Pancreas (tissue), 10 donors: ENCODE results near the gene ZBTB8OS. TPM values are rescaled to one million over a fixed set of nuclear protein-coding genes. Genes with fewer than 3 reads are reported as not detected.

Experiments
- ATAC-seq, 4 donors: fragments of 200-7000 bp; cut with Tn5 transposase; one replicate each; pipeline versions ENCODE4 v1.8.0 to v1.9.1; 2020; ENCODE audit warnings: mild to moderate bottlenecking in 4 of 4, moderate library complexity in 4 of 4
- DNase-seq, 6 donors: peaks; one replicate each; pipeline ENCODE4 v3.0.0-alpha.2; 2020
- FAIRE-seq: peaks from 2 replicates; lab custom pipeline; 2012; peaks lifted over from hg19 to GRCh38; lab: Jason Lieb, UNC
- H3K27ac ChIP-seq, 4 donors: fragments of 200-600 bp; sonication (generic); 1 replicate in 3 of 4; 2 replicates in 1 of 4; pipeline versions ENCODE4 v1.5.0 to v1.8.0; 2020
- H3K27me3 ChIP-seq, 4 donors: fragments of 200-600 bp; one replicate each; pipeline ENCODE4 v1.8.0; 2021
- H3K36me3 ChIP-seq, 3 donors: fragments of 200-600 bp; sonication (generic) in 1 of 3; one replicate each; pipeline versions ENCODE4 v1.5.0 to v1.8.0; 2020 to 2021
- H3K4me1 ChIP-seq, 3 donors: fragments of 200-600 bp; one replicate each; pipeline ENCODE4 v1.8.0; 2021
- H3K4me3 ChIP-seq, 4 donors: fragments of 200-600 bp; sonication (generic) in 2 of 4; one replicate each; pipeline versions ENCODE4 v1.5.0 to v1.8.0; 2020 to 2021
- H3K9me3 ChIP-seq, 4 donors: fragments of 200-600 bp; one replicate each; pipeline ENCODE4 v1.8.0; 2021
- WGBS, 2 donors: extraction: QIAGEN DNeasy Blood & Tissue Kit; methylation state at CpG; one replicate each; pipeline ENCODE4 v1.1.7; 2013; 5-methylcytosine and 5-hydroxymethylcytosine counted together
- intact Hi-C, 3 donors: fragments of 100-400 bp; cut with DNase I; formaldehyde crosslinking; loops; one replicate each; pipeline versions ENCODE4 v1.11.1 to v1.14.2; 2022
- polyA plus RNA-seq, 2 donors: library from polyadenylated mRNA; stranded (reverse); fragments of 200-250 nt; gene quantifications; one replicate each; pipeline ENCODE4 v1.2.3, GENCODE V29; 2013
- total RNA-seq, 6 donors: library from RNA; stranded (reverse); fragmentation: NEBNext Ultra II Directional in 4 of 6; extraction: Animal tissue kit (Norgen Biotek cat#: 25700) in 4 of 6; gene quantifications; one replicate each; pipeline versions ENCODE4 v1.2.1 to v1.2.4, GENCODE V29; 2021 to 2023
- TF ChIP-seq, protein P1 (sequence below), 4 donors: fragments of 200-600 bp; sonication (generic) in 3 of 4; IDR thresholded peaks; one replicate each; pipeline versions ENCODE4 v1.5.0 to v1.8.0; 2021; ENCODE audit warnings: antibody characterized with exemption in 4 of 4
- donor health status: healthy with polysubstance abuse.
- donor health status: DM: no; HTN: no; CAD: no; lungs with moderate emphysema.
- donor health status: DM: no; HTN: no; CAD: no.
- donor health status: control.
- donor health status: control.
- donor health status: Bipolar disorder and iron deficiency.
- donor health status: DM: yes; HTN: yes; CAD: no.
- donor health status: DM: no; HTN: no; CAD: no.
- donor health status: DM: no; HTN: no; CAD: no.
- donor health status: DM: yes; HTN: yes; CAD: no.

Gene ZBTB8OS
- total and polyA plus RNA-seq, 8 donors = 11.6 to 37.0 (median 18.3) TPM

- DNase-seq = no peak
- H3K4me1 ChIP-seq = no peaks in the 10 kb centered on the region
- TF ChIP-seq, protein P1, sequence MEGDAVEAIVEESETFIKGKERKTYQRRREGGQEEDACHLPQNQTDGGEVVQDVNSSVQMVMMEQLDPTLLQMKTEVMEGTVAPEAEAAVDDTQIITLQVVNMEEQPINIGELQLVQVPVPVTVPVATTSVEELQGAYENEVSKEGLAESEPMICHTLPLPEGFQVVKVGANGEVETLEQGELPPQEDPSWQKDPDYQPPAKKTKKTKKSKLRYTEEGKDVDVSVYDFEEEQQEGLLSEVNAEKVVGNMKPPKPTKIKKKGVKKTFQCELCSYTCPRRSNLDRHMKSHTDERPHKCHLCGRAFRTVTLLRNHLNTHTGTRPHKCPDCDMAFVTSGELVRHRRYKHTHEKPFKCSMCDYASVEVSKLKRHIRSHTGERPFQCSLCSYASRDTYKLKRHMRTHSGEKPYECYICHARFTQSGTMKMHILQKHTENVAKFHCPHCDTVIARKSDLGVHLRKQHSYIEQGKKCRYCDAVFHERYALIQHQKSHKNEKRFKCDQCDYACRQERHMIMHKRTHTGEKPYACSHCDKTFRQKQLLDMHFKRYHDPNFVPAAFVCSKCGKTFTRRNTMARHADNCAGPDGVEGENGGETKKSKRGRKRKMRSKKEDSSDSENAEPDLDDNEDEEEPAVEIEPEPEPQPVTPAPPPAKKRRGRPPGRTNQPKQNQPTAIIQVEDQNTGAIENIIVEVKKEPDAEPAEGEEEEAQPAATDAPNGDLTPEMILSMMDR (IDR thresholded peaks at IDR 0.05) = no peak
- intact Hi-C loops = no loop called here
- H3K9me3 ChIP-seq = no peaks in the 10 kb centered on the region
- H3K27ac ChIP-seq = no peak overlapping the region
- H3K27me3 ChIP-seq = no peaks in the 10 kb centered on the region
- FAIRE-seq = no peak
- no peak for ATAC-seq
- peaks cover 0 to 16% (median 0%) of the 10 kb centered on the region in 3 donors for H3K36me3 ChIP-seq
- H3K4me3 ChIP-seq = no peak overlapping the region
- 95% methylated on average over 1 of the region's 1 CpG for WGBS, 2 donors
Measured at GRCh38 chr1:32626176-32626575, 24.2 kb downstream of the ZBTB8OS start.

GRCh38 chr1:32623775-32624174 lies 26.6 kb downstream of the ZBTB8OS start:
- intact Hi-C loops = no loop called here
- no peaks in the 10 kb centered on the region for H3K4me1 ChIP-seq
- no peak overlapping the region for H3K27ac ChIP-seq
- TF ChIP-seq, protein P1 (IDR thresholded peaks at IDR 0.05) = no peak
- H3K27me3 ChIP-seq = no peaks in the 10 kb centered on the region
- no peak overlapping the region for H3K4me3 ChIP-seq
- FAIRE-seq = no peak
- H3K36me3 ChIP-seq = peaks cover 0 to 16% (median 0%) of the 10 kb centered on the region in 3 donors
- ATAC-seq = no peak
- WGBS, 2 donors = 84 to 87% methylated on average over 5 of the region's 5 CpGs
- H3K9me3 ChIP-seq = no peaks in the 10 kb centered on the region
- DNase-seq = no peak

DNA sequence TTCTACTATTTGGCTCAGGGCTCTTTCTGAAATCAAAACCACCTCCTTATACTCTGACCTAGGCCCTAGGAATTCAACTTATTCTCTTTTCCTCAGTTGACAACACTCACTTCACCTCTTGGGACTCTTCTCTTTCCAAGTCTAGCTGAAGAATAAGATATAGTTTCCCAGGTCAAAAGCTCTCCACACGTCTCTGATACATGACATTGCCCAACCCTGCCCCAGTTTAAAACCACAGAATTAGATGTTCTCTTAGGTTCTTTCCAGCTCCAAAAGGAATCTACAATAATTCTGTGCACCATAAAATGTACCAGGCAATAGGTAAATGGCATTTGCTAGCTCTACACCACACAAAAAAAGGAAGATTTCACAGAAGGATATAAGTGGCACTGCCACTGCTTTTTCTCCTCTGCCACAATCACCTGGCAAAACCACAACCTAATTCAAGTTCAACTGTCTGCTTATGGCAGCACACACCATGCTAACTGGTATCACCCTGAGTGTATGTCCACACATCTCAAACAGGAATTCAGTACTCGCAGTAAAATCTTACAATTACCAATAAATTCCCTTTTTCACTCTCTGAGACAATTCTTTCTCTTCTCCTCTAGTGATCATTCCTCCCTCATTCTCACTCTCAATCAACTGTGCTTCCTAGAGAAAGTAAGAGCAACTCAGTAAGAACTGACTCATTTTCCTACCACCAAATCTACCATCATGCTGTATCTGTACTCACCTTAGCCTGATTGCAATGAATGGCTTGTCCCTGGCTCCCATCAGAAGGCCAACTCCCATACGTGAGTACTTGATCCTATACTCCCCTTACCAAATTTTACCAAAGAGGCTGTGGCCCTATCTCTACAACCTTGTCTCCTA lies 27.3 kb downstream of the ZBTB8OS start:
- H3K36me3 ChIP-seq = peaks cover 0 to 10% (median 0%) of the 10 kb centered on the region in 3 donors
- no peaks in the 10 kb centered on the region for H3K9me3 ChIP-seq
- intact Hi-C loops = no loop called here
- no peak overlapping the region for H3K27ac ChIP-seq
- no peaks in the 10 kb centered on the region for H3K4me1 ChIP-seq
- no peak overlapping the region for H3K4me3 ChIP-seq
- ATAC-seq = no peak
- no peaks in the 10 kb centered on the region for H3K27me3 ChIP-seq
- DNase-seq = no peak
- 80 to 95% methylated on average over 3 of the region's 3 CpGs for WGBS, 2 donors
- TF ChIP-seq, protein P1 (IDR thresholded peaks at IDR 0.05) = no peak
- no peak for FAIRE-seq

DNA sequence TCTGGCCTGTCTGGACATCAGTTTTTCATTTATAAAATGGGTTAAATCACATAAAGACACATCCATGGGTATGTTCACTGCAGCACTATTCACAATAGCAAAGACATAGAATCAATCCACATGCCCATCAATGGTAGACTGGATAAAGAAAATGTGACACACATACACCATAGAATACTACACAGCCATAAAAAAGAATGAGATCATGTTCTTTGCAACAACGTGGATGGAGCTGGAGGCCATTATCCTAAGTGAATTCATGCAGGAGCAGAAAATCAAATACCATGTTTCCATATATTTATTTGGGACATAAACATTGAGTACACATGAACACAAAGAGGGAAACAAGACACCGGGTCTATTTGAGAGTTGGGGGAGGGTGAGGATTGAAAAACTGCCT lies 28.1 kb downstream of the ZBTB8OS start:
- no peak for FAIRE-seq
- WGBS, 2 donors = 93 to 95% methylated on average over 2 of the region's 2 CpGs

More for the DNA sequence above, 28.1 kb downstream of the ZBTB8OS start:
- intact Hi-C loops = no loop called here
- H3K27me3 ChIP-seq = no peaks in the 10 kb centered on the region
- no peak overlapping the region for H3K4me3 ChIP-seq
- H3K4me1 ChIP-seq = no peaks in the 10 kb centered on the region
- peaks cover 0 to 2% (median 0%) of the 10 kb centered on the region in 3 donors for H3K36me3 ChIP-seq
- no peak overlapping the region for H3K27ac ChIP-seq
- TF ChIP-seq, protein P1 (IDR thresholded peaks at IDR 0.05) = no peak
- ATAC-seq (no peak), DNase-seq (no peak)
- no peaks in the 10 kb centered on the region for H3K9me3 ChIP-seq
